Upper lobe of right lung (tissue), 1 donor: ENCODE measurements around the gene ZNF385B. TPM values are rescaled to one million over a fixed set of nuclear protein-coding genes. Genes with fewer than 3 reads are reported as not detected.
"Not testable (repeated sequence)": the region's sequence is repeated elsewhere in the genome, so short reads cannot be mapped to it uniquely, and the experiment has no call there.

Source experiments
- ATAC-seq: fragments of 200-7000 bp; cut with Tn5 transposase; one replicate; pipeline ENCODE4 v1.9.1; 2020; ENCODE audit warnings: mild to moderate bottlenecking, moderate library complexity
- DNase-seq: peaks from one replicate; pipeline ENCODE4 v3.0.0-alpha.2; 2020
- H3K27ac ChIP-seq: fragments of 200-600 bp; one replicate; pipeline ENCODE4 v1.8.0; 2022
- H3K27me3 ChIP-seq: fragments of 200-600 bp; one replicate; pipeline ENCODE4 v1.8.0; 2022; ENCODE audit warnings: mild to moderate bottlenecking
- H3K36me3 ChIP-seq: fragments of 200-600 bp; one replicate; pipeline ENCODE4 v1.8.0; 2022
- H3K4me1 ChIP-seq: fragments of 200-600 bp; one replicate; pipeline ENCODE4 v1.8.0; 2022
- H3K4me3 ChIP-seq: fragments of 200-600 bp; one replicate; pipeline ENCODE4 v1.8.0; 2022; ENCODE audit warnings: mild to moderate bottlenecking
- H3K9me3 ChIP-seq: fragments of 200-600 bp; one replicate; pipeline ENCODE4 v1.8.0; 2022
- CTCF ChIP-seq: fragments of 200-600 bp; IDR thresholded peaks from one replicate; pipeline ENCODE4 v1.8.0; 2022; ENCODE audit warnings: antibody characterized with exemption
- intact Hi-C: fragments of 100-400 bp; cut with DNase I; formaldehyde crosslinking; loops from one replicate; pipeline ENCODE4 v1.11.0; 2022
- total RNA-seq: library from RNA; stranded (reverse); fragmentation: NEBNext Ultra II Directional; extraction: Animal tissue kit (Norgen Biotek cat#: 25700); gene quantifications from one replicate; pipeline ENCODE4 v1.2.1, GENCODE V29; 2021
- donor health status: DM: no; HTN: yes; CAD: no; lungs with severe emphysema.

Gene ZNF385B
- total RNA-seq, 1 donor from 2014 or later, result 62.3 TPM

GRCh38 chr2:179642462-179642861, 218.9 kb downstream of the ZNF385B start:
- no peak for TF ChIP-seq CTCF
- Histone ChIP-seq H3K4me1 (no peaks in the 10 kb centered on the region), H3K27ac (no peak overlapping the region), H3K9me3 (no peaks in the 10 kb centered on the region), H3K4me3 (no peak overlapping the region), H3K36me3 (no peaks in the 10 kb centered on the region), H3K27me3 (no peaks in the 10 kb centered on the region)
- no peak for DNase-seq
- ATAC-seq, result no peak
- intact Hi-C loops, result no loop called here

GRCh38 chr2:179636995-179637394, 224.4 kb downstream of the ZNF385B start:
- Histone ChIP-seq H3K27me3 (no peaks in the 10 kb centered on the region), H3K27ac (no peak overlapping the region), H3K4me3 (no peak overlapping the region), H3K9me3 (no peaks in the 10 kb centered on the region), H3K4me1 (no peaks in the 10 kb centered on the region), H3K36me3 (no peaks in the 10 kb centered on the region)
- TF ChIP-seq CTCF, result no peak
- DNase-seq (no peak), ATAC-seq (no peak)
- intact Hi-C loops, result no loop called here

GRCh38 chr2:179636100-179636980, 225.1 kb downstream of the ZNF385B start:
- Histone ChIP-seq H3K27me3 (no peaks in the 10 kb centered on the region), H3K27ac (no peak overlapping the region), H3K36me3 (no peaks in the 10 kb centered on the region), H3K9me3 (no peaks in the 10 kb centered on the region), H3K4me3 (no peak overlapping the region), H3K4me1 (no peaks in the 10 kb centered on the region)
- ATAC-seq, result no peak
- TF ChIP-seq CTCF, result no peak
- intact Hi-C loops, result no loop called here
- DNase-seq, result no peak

- DNase-seq, H3K9me3 ChIP-seq, H3K4me3 ChIP-seq, H3K4me1 ChIP-seq, H3K36me3 ChIP-seq, ATAC-seq, H3K27ac ChIP-seq, intact Hi-C loops, H3K27me3 ChIP-seq: not testable (repeated sequence)
Observed at GRCh38 chr2:179631769-179632385, 229.5 kb downstream of the ZNF385B start.

GRCh38 chr2:179629776-179630175, 231.6 kb downstream of the ZNF385B start:
- intact Hi-C loops, H3K36me3 ChIP-seq, H3K4me1 ChIP-seq, H3K27me3 ChIP-seq, H3K9me3 ChIP-seq, H3K4me3 ChIP-seq, ATAC-seq, H3K27ac ChIP-seq: not testable (repeated sequence)
- DNase-seq, result peak; percentile 55

GRCh38 chr2:179626261-179626660, 235.2 kb downstream of the ZNF385B start:
- intact Hi-C loops, result no loop called here
- Histone ChIP-seq H3K4me3 (no peak overlapping the region), H3K4me1 (no peaks in the 10 kb centered on the region), H3K27ac (no peak overlapping the region), H3K27me3 (no peaks in the 10 kb centered on the region), H3K9me3 (no peaks in the 10 kb centered on the region), H3K36me3 (no peaks in the 10 kb centered on the region)
- TF ChIP-seq CTCF, result no peak
- ATAC-seq (no peak), DNase-seq (no peak)
